ENCODE data around the gene LDB3. TPM values are rescaled to one million over a fixed set of nuclear protein-coding genes. Genes with fewer than 3 reads are reported as not detected.

Gene LDB3
- total and polyA plus RNA-seq, 7 donors: 1.2 to 42.1 (median 13.2) TPM

DNA sequence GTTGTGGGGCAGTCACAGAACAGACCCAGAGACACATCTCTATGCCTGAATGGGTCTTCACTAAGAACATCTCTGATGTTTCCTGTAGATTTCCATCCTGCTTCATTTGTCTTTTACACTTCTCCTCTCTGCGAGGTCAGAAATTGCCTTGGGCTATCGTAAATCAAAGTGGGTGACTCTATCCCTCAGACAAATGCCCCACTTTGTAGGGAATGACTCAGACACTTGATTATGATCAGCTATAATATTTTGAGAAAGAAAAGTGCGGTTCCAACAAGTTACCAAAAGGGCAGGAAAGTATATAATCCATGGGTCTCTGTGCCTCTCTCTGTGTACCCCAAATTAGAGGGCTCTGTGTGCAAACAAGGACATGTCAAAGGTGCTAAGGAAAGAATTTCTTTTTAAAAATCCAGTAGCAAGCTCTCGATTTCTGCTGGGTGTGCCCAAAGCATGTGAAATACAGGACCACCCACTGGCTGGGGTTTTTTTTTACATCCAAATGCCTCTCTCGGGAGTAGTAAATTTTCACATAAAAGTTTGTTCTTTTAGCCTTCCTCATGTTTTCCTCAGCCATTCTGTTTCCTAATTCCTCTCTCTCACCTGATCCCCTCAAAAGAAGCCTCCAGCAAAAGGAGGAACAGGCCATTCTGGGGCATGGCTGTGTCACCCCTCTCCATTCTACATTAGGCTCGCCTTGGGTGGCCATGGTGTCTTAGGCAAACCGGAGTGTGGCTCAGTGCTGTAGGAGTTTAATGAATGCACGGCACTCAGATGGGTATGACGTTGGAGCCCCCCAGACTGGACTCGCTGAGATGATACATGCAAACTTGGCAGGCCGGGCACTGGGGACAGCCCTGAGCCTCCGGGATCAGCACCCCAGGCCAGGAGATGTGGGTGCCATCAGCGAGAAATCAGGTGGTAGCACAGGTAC, 20.3 kb upstream of the LDB3 start:
- intact Hi-C loops (cut with DNase I): no loop called here
- H3K36me3 ChIP-seq: no peaks in the 10 kb centered on the region
- TF ChIP-seq, protein P1, sequence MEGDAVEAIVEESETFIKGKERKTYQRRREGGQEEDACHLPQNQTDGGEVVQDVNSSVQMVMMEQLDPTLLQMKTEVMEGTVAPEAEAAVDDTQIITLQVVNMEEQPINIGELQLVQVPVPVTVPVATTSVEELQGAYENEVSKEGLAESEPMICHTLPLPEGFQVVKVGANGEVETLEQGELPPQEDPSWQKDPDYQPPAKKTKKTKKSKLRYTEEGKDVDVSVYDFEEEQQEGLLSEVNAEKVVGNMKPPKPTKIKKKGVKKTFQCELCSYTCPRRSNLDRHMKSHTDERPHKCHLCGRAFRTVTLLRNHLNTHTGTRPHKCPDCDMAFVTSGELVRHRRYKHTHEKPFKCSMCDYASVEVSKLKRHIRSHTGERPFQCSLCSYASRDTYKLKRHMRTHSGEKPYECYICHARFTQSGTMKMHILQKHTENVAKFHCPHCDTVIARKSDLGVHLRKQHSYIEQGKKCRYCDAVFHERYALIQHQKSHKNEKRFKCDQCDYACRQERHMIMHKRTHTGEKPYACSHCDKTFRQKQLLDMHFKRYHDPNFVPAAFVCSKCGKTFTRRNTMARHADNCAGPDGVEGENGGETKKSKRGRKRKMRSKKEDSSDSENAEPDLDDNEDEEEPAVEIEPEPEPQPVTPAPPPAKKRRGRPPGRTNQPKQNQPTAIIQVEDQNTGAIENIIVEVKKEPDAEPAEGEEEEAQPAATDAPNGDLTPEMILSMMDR (IDR thresholded peaks at IDR 0.05): no peak
- DNase-seq: no peak
- no peaks in the 10 kb centered on the region for H3K9me3 ChIP-seq
- peaks cover 0 to 29% (median 18%) of the 10 kb centered on the region in 4 donors for H3K4me1 ChIP-seq
- H3K27ac ChIP-seq: peak overlapping the region in 1 of 4 donors; percentile 34
- H3K27me3 ChIP-seq: no peaks in the 10 kb centered on the region
- no peak overlapping the region for H3K4me3 ChIP-seq
- 80 to 83% methylated on average over 13 of the region's 13 CpGs for WGBS, 2 donors

DNA sequence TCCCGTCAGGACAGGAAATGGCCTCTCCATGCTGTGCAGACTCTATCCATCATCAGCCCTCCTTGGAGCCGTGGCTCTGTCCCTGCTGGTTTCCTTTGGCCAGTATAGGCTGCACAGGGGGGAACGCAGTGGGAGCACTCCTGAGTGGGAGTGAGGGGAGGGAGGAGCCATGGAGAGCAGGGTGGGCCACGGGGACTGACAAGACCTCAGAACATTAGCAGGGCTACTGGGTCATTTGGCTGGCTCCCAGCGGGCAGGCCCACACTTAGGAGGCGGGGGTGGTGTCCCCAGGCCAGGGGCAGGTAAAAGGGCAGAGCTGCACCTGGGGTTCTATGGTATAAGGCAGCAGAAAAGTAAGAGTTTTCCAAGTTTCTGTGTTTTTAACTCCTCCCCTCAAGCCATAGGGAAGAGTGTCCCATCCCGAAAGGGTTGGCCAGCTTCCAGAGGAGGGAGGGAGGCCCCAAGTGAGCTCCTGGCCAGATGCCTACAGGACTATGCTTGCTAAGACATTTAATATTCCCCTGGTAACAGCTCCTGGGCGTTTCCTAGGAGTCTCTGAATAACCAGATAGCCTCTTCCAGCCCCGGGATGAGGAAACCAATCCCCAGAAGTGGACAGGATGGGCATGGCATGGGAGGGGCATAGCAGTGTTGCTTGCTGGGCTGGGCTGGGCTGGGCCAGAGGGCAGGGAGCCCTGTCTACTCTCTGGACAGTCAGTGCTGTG, 19.4 kb upstream of the LDB3 start:
- Histone ChIP-seq H3K27me3 (no peaks in the 10 kb centered on the region), H3K36me3 (no peaks in the 10 kb centered on the region), H3K4me1 (peaks cover 0 to 22% (median 18%) of the 10 kb centered on the region in 4 donors), H3K27ac (peak overlapping the region in 3 of 4 donors; percentile 10 to 39 (median 34)), H3K9me3 (no peaks in the 10 kb centered on the region), H3K4me3 (no peak overlapping the region)
- WGBS, 2 donors: 37 to 61% methylated on average over 9 of the region's 9 CpGs
- DNase-seq: peak; percentile 83
- no peak for TF ChIP-seq POLR2AphosphoS5 (IDR thresholded peaks at IDR 0.05)
- TF ChIP-seq, protein P1 (IDR thresholded peaks at IDR 0.05): no peak
- intact Hi-C loops (cut with DNase I): no loop called here

DNA sequence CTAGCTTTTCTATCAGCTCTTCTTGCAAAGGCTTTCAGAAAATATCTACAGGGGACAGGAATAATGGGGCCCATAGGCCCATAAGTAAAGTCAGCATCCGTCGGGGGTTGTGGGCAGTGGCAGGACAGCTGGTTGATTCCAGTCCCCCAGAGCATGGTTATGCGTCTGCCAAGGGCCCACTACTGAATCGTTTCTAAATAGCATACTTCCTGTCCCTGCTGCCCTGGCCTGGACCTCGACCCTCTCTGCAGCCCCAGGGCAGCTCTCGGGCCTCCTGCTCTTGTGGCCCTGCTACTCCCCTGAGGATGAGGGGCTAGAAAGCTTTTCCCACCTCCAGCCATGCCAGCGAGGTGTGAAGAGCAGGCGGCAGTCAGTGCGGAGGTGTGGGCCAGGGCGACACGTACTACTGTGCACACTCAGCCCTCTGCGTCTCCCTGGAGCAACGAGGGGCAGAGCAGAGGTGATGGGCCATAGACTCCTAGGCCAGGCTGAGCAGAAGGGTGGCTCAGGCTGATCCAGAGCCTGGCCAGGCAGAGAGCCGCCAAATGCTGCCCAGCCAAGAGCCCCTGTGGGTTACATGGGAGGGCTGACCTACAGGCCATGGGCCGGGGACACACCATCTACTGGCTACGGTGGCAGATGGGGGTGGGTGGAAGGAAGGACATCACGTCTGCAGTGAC, 18.7 kb upstream of the LDB3 start:
- DNase-seq: peak; percentile 36
- no peaks in the 10 kb centered on the region for H3K36me3 ChIP-seq
- 74 to 82% methylated on average over 17 of the region's 17 CpGs for WGBS, 2 donors
- H3K4me3 ChIP-seq: no peak overlapping the region
- peaks cover 0 to 22% (median 17%) of the 10 kb centered on the region in 4 donors for H3K4me1 ChIP-seq
- no peaks in the 10 kb centered on the region for H3K27me3 ChIP-seq
- no peaks in the 10 kb centered on the region for H3K9me3 ChIP-seq
- TF ChIP-seq EP300 (IDR thresholded peaks at IDR 0.05): no peak
- TF ChIP-seq, protein P1 (IDR thresholded peaks at IDR 0.05): no peak
- TF ChIP-seq POLR2AphosphoS5 (IDR thresholded peaks at IDR 0.05): no peak
- TF ChIP-seq POLR2A (IDR thresholded peaks at IDR 0.05): no peak
- H3K27ac ChIP-seq: peak overlapping the region in 3 of 4 donors; percentile 10 to 39 (median 27)
- intact Hi-C loops (cut with DNase I): no loop called here

DNA sequence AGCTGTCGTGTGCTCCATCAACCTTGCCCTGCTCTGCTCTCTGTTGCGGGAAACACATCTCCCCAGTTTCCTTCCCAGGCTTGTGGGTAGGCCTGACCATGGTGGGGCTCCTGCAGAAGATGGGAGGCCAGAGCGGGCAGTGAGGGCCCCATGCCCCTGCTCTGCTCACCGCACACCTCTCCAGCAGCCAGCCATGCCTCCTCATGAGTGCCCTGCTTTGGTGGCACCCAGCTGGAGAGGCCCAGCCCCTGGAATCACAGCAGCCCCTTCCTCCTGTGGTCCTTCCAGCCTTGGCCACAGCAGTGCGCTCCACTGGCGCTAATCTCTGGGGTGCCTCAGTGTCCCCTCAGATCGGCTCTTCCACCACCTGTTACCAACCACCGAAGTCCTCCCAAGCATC, 18.2 kb upstream of the LDB3 start:
- no peaks in the 10 kb centered on the region for H3K36me3 ChIP-seq
- intact Hi-C loops (cut with DNase I): no loop called here
- no peak for TF ChIP-seq POLR2AphosphoS5 (IDR thresholded peaks at IDR 0.05)
- no peak for TF ChIP-seq EP300 (IDR thresholded peaks at IDR 0.05)
- TF ChIP-seq POLR2A (IDR thresholded peaks at IDR 0.05): no peak
- TF ChIP-seq, protein P1 (IDR thresholded peaks at IDR 0.05): no peak
- DNase-seq: peak; percentile 48
- H3K4me1 ChIP-seq: peaks cover 0 to 22% (median 17%) of the 10 kb centered on the region in 4 donors
- no peaks in the 10 kb centered on the region for H3K27me3 ChIP-seq
- no peaks in the 10 kb centered on the region for H3K9me3 ChIP-seq
- no peak overlapping the region for H3K27ac ChIP-seq
- no peak overlapping the region for H3K4me3 ChIP-seq
- 95 to 96% methylated on average over 8 of the region's 8 CpGs for WGBS, 2 donors
